RWPE2 (cell line): ENCODE measurements around the gene CELF2.
A peak's percentile ranks its signal among the peaks of the same experiment; 100 is the strongest.
"Not testable (repeated sequence)": the region's sequence is repeated elsewhere in the genome, so short reads cannot be mapped to it uniquely, and the experiment has no call there.

Experiments
- ATAC-seq: fragments of 200-7000 bp; cut with Tn5 transposase; 3 replicates; pipeline ENCODE4 v1.9.1; 2021; ENCODE audit warnings: low read depth
- DNase-seq: peaks from one replicate; pipeline ENCODE4 v3.0.0-alpha.2; 2020; ENCODE audit warnings: low spot score
- H3K27ac ChIP-seq: fragments of 450-650 bp; 2 replicates; pipeline ENCODE4 v1.5.1; 2017; ENCODE audit warnings: mild to moderate bottlenecking; ENCODE audit not compliant: poor library complexity, severe bottlenecking
- H3K27me3 ChIP-seq: fragments of 250-450 bp; sonication (Bioruptor Pico); 2 replicates; pipeline ENCODE4 v1.5.1; 2021; ENCODE audit warnings: mild to moderate bottlenecking, moderate library complexity; ENCODE audit not compliant: insufficient read depth, poor library complexity, severe bottlenecking
- H3K36me3 ChIP-seq: fragments of 250-450 bp; sonication (Bioruptor Pico); 2 replicates; pipeline ENCODE4 v1.5.1; 2020; ENCODE audit warnings: low read depth, mild to moderate bottlenecking, moderate library complexity
- H3K4me1 ChIP-seq: fragments of 250-450 bp; sonication (Bioruptor Pico); 2 replicates; pipeline ENCODE4 v1.5.1; 2021; ENCODE audit warnings: mild to moderate bottlenecking, moderate library complexity; ENCODE audit not compliant: insufficient read depth, poor library complexity, severe bottlenecking
- H3K4me3 ChIP-seq: fragments of 250-450 bp; sonication (Bioruptor Pico); 2 replicates; pipeline ENCODE4 v1.5.1; 2021; ENCODE audit warnings: mild to moderate bottlenecking, moderate library complexity; ENCODE audit not compliant: severe bottlenecking
- H3K9me3 ChIP-seq: fragments of 250-450 bp; sonication (Bioruptor Pico); 2 replicates; pipeline ENCODE4 v1.5.1; 2021; ENCODE audit warnings: mild to moderate bottlenecking, moderate library complexity; ENCODE audit not compliant: severe bottlenecking
- TF ChIP-seq, protein P1 (sequence below): fragments of 450-650 bp; IDR thresholded peaks from one replicate; pipeline ENCODE4 v1.5.1; 2017; ENCODE audit warnings: mild to moderate bottlenecking, moderate library complexity; ENCODE audit not compliant: poor library complexity, severe bottlenecking

The CELF2 gene

DNA sequence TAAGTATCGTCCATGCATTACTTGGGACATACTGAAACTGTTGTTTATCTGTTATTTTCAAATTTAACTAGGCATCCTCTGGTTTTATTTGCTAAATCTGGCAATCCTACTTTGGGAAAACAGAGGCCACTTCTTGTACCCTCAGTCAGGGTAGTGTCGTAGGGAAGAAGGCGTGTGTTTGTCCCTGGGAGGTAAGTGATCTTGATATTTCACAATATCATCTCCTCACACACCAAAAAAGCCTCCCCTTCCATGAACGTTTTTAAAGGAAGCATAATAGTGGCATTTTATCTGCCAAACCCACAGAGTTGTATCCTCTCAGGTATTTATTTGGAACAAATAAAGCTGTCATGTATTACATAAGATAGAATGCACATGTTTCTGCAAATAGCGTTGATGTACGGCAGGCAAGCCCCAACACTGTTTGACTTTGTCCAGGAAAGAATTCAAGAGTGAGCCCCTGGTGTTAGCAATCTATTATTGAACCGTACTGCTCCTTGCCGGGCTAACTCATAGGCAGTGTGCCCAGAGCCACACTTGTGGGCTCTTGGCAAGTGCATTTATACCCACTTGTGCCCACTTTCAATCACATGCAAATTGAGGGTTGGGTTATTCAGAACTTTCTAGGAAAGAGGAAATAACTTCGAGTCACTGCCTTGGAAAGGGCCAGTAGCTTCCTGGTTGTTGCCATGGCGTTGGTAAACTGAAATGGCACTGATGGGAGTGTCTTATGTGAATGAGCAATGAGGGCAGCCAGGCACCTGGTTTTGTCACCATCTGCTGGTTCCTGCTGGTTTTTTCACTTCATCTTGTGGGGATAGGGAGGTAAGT is 327.8 kb downstream of the CELF2 start:
- Histone ChIP-seq H3K36me3 (no peaks in the 10 kb centered on the region), H3K4me3 (no peak overlapping the region), H3K4me1 (no peaks in the 10 kb centered on the region), H3K9me3 (no peaks in the 10 kb centered on the region), H3K27me3 (no peaks in the 10 kb centered on the region), H3K27ac (no peak overlapping the region)
- TF ChIP-seq, protein P1, sequence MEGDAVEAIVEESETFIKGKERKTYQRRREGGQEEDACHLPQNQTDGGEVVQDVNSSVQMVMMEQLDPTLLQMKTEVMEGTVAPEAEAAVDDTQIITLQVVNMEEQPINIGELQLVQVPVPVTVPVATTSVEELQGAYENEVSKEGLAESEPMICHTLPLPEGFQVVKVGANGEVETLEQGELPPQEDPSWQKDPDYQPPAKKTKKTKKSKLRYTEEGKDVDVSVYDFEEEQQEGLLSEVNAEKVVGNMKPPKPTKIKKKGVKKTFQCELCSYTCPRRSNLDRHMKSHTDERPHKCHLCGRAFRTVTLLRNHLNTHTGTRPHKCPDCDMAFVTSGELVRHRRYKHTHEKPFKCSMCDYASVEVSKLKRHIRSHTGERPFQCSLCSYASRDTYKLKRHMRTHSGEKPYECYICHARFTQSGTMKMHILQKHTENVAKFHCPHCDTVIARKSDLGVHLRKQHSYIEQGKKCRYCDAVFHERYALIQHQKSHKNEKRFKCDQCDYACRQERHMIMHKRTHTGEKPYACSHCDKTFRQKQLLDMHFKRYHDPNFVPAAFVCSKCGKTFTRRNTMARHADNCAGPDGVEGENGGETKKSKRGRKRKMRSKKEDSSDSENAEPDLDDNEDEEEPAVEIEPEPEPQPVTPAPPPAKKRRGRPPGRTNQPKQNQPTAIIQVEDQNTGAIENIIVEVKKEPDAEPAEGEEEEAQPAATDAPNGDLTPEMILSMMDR = peak; percentile 28
- ATAC-seq (peak; percentile 75), DNase-seq (no peak)

DNA sequence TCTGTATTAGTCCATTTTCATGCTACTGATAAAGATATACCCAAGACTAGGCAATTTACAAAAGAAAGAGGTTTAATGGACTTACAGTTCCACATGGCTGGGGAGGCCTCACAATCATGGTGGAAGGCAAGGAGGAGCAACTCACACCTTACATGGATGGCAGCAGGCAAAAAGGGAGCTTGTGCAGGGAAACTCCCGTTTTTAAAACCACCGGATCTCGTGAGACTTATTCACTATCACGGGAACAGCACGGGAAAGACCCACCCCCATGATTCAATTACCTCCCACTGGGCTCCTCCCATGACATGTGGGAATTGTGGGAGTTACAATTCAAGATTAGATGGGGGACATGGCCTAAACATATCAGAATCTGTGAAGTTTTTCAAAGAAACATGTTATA is 329.9 kb downstream of the CELF2 start:
- not testable (repeated sequence) for H3K27ac ChIP-seq, H3K9me3 ChIP-seq, H3K36me3 ChIP-seq, H3K4me1 ChIP-seq, DNase-seq, H3K4me3 ChIP-seq, ATAC-seq, H3K27me3 ChIP-seq

DNA sequence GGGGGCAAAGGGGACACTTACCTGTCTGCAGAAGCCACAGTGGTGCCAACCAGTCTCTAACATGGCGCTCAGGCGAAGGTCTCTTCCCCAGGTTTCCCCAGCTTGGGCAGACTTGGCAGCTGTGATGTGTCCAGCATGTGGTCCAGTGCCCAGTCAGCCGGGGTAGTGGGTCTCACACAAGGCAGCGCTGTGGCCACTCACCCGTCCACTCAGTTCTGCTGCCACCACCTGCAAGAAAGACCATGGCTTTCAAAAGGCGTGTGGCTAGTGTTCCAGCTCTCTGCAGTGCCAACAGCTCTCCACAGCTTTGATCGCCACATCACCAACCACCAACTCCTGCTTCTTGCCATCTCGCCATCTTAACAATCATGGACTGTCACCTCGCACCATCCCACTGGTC is 334.1 kb downstream of the CELF2 start:
- Histone ChIP-seq H3K36me3 (no peaks in the 10 kb centered on the region), H3K9me3 (no peaks in the 10 kb centered on the region), H3K4me1 (no peaks in the 10 kb centered on the region), H3K27ac (no peak overlapping the region), H3K27me3 (no peaks in the 10 kb centered on the region), H3K4me3 (no peak overlapping the region)
- TF ChIP-seq, protein P1 = no peak
- DNase-seq = no peak
- no peak for ATAC-seq

DNA sequence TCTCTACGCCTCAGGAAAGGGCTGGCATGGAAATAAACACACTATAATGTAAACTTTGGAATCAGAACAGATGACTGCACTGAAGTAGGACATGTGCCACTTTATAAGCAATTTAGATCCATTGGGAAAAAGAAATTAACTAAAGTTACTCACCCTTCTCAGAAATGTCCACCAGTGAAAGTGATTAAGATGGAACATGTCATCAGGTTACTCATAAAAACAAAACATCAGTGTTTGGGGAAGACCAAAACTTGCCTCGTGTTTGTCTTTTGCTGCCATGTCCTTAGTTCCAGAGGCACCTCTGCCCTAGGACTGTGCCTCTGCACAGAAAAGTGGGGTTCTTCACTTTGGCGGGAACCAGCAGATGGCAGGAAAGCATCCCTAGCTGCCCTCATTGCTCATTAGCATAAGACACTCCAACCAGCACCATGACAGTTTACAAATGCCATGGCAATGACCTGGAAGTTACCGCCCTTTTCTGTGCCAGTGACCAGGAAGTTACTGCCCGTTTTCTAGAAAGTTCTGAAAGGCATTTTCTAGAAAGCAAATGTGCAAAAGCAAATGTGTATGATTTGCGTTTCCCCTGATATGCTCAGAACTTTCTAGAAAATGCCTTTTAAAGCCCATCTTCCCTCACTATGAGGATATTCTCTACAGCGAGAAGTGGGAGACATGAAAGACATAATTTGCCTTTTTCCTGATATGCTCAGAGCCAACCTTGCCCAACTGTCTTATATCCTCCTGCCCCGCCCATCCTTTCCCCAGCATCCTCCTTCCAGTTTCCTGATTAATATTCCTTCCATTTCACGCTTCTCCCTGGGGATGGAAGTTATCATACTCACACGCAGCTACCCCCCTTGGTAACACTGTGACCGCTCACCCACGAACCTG is 335.6 kb downstream of the CELF2 start:
- Histone ChIP-seq H3K36me3 (no peaks in the 10 kb centered on the region), H3K4me3 (no peak overlapping the region), H3K27ac (no peak overlapping the region), H3K9me3 (no peaks in the 10 kb centered on the region), H3K27me3 (no peaks in the 10 kb centered on the region), H3K4me1 (no peaks in the 10 kb centered on the region)
- TF ChIP-seq, protein P1 = no peak
- ATAC-seq (no peak), DNase-seq (no peak)

DNA sequence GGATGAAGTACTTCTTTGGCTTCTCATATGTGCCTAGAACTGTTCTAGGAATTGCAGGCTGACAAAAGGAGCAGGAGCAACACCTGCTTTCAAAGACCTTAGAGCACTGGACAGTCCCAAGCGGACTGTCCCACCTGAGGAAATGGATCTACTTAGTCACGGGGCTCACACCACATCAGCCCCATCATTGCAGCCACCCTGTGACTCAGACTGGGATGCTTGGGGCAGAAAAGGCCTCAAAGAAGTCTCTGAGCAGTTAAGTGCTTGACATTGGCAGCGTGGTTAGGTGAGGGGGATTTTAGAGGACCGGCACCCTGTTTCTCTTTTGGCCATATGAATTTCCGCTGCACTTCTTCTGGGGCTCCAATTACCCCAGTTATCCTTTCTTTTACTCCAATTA is 337.2 kb downstream of the CELF2 start:
- Histone ChIP-seq H3K27ac (no peak overlapping the region), H3K9me3 (no peaks in the 10 kb centered on the region), H3K27me3 (no peaks in the 10 kb centered on the region), H3K36me3 (no peaks in the 10 kb centered on the region), H3K4me3 (no peak overlapping the region), H3K4me1 (no peaks in the 10 kb centered on the region)
- TF ChIP-seq, protein P1 = no peak
- ATAC-seq = no peak
- no peak for DNase-seq
